HG03442 (cell line): ENCODE measurements around the gene TBCCD1.
"Not testable (repeated sequence)": the region's sequence is repeated elsewhere in the genome, so short reads cannot be mapped to it uniquely, and the experiment has no call there.

Experiments used
- ATAC-seq: cut with Tn5 transposase; IDR thresholded peaks from one replicate; pipeline ENCODE4 v1.9.1; 2021; ENCODE audit warnings: mild to moderate bottlenecking, moderate library complexity; ENCODE audit not compliant: unreplicated experiment

Gene TBCCD1

GRCh38 chr3:186520957-186521842, 45.9 kb downstream of the TBCCD1 start:
- ATAC-seq, result peak; percentile 50

- ATAC-seq, result no peak
Measured at GRCh38 chr3:186520431-186520830, 46.7 kb downstream of the TBCCD1 start.

- peak; percentile 44 for ATAC-seq
Measured at GRCh38 chr3:186519021-186519658, 48.0 kb downstream of the TBCCD1 start.

GRCh38 chr3:186517218-186517617, 49.9 kb downstream of the TBCCD1 start:
- no peak for ATAC-seq

- no peak for ATAC-seq
Measured at GRCh38 chr3:186516646-186517045, 50.5 kb downstream of the TBCCD1 start.

GRCh38 chr3:186515125-186515524, 52.0 kb downstream of the TBCCD1 start:
- ATAC-seq, result no peak

- ATAC-seq, result no peak
Measured at GRCh38 chr3:186514296-186515002, 52.7 kb downstream of the TBCCD1 start.

GRCh38 chr3:186513386-186513785, 53.8 kb downstream of the TBCCD1 start:
- ATAC-seq, result no peak

- no peak for ATAC-seq
Measured at GRCh38 chr3:186512570-186513302, 54.4 kb downstream of the TBCCD1 start.

GRCh38 chr3:186511702-186512101, 55.4 kb downstream of the TBCCD1 start:
- ATAC-seq, result no peak

GRCh38 chr3:186511245-186511644, 55.9 kb downstream of the TBCCD1 start:
- peak; percentile 67 for ATAC-seq

GRCh38 chr3:186510374-186511079, 56.6 kb downstream of the TBCCD1 start:
- peak; percentile 31 for ATAC-seq

- ATAC-seq, result no peak
Measured at GRCh38 chr3:186509423-186509822, 57.7 kb downstream of the TBCCD1 start.

- ATAC-seq, result no peak
Measured at GRCh38 chr3:186506857-186507256, 60.3 kb downstream of the TBCCD1 start.

GRCh38 chr3:186506191-186506739, 60.9 kb downstream of the TBCCD1 start:
- no peak for ATAC-seq

GRCh38 chr3:186502966-186503712, 64.0 kb downstream of the TBCCD1 start:
- no peak for ATAC-seq

- no peak for ATAC-seq
Measured at GRCh38 chr3:186502138-186502948, 64.8 kb downstream of the TBCCD1 start.

- not testable (repeated sequence) for ATAC-seq
Measured at GRCh38 chr3:186499949-186500348, 67.2 kb downstream of the TBCCD1 start.
